Epithelial cell of esophagus (primary cell): ENCODE measurements around the gene NR3C1.

Experiments used
- DNase-seq: peaks from one replicate; pipeline ENCODE4 v3.0.0; 2010; ENCODE audit warnings: low read depth
- H3K4me3 ChIP-seq: 2 replicates; pipeline ENCODE4 v1.5.1; 2011; ENCODE audit warnings: mild to moderate bottlenecking, low read length, control low read depth
- CTCF ChIP-seq: IDR thresholded peaks from 2 replicates; pipeline ENCODE4 v1.5.1; 2011; ENCODE audit warnings: low read depth, mild to moderate bottlenecking, low read length, control low read depth, inconsistent platforms; ENCODE audit not compliant: insufficient read depth; ENCODE audit errors: missing control alignments

Gene NR3C1

GRCh38 chr5:143402553-143403333, 743 bp downstream of the NR3C1 start:
- peak; percentile 64 for DNase-seq
- peak overlapping the region; percentile 72 for H3K4me3 ChIP-seq
- no peak for TF ChIP-seq CTCF

GRCh38 chr5:143402017-143402552, 1.4 kb downstream of the NR3C1 start:
- H3K4me3 ChIP-seq = peak overlapping the region; percentile 72
- TF ChIP-seq CTCF = no peak
- peak; percentile 17 for DNase-seq

- DNase-seq = no peak
- no peak for TF ChIP-seq CTCF
- H3K4me3 ChIP-seq = peak overlapping the region; percentile 72
Measured at GRCh38 chr5:143401227-143402016, 2.1 kb downstream of the NR3C1 start.

GRCh38 chr5:143400541-143401226, 2.8 kb downstream of the NR3C1 start:
- peak overlapping the region; percentile 72 for H3K4me3 ChIP-seq

GRCh38 chr5:143399616-143400540, 3.6 kb downstream of the NR3C1 start:
- TF ChIP-seq CTCF = no peak
- peak overlapping the region; percentile 72 for H3K4me3 ChIP-seq
- DNase-seq = no peak

More at GRCh38 chr5:143400541-143401226, 2.8 kb downstream of the NR3C1 start:
- no peak for TF ChIP-seq CTCF
- DNase-seq = no peak
